GM21526 (cell line): Measurements from ENCODE around the gene LRRC75A.
"Not testable (repeated sequence)": the region's sequence is repeated elsewhere in the genome, so short reads cannot be mapped to it uniquely, and the experiment has no call there.

Source experiments
- ATAC-seq: cut with Tn5 transposase; IDR thresholded peaks from one replicate; pipeline ENCODE4 v1.9.1; 2021; ENCODE audit warnings: moderate library complexity; ENCODE audit not compliant: unreplicated experiment, low FRiP score

Gene LRRC75A

GRCh38 chr17:16455997-16456741 lies 35.8 kb downstream of the LRRC75A start:
- no peak for ATAC-seq

- ATAC-seq, result no peak
Measured at GRCh38 chr17:16453493-16453851, 38.5 kb downstream of the LRRC75A start.

GRCh38 chr17:16452268-16452667 lies 39.7 kb downstream of the LRRC75A start:
- ATAC-seq, result not testable (repeated sequence)

GRCh38 chr17:16450028-16450427 lies 42.0 kb downstream of the LRRC75A start:
- ATAC-seq, result no peak

GRCh38 chr17:16449121-16449570 lies 42.8 kb downstream of the LRRC75A start:
- no peak for ATAC-seq

GRCh38 chr17:16448490-16448889 lies 43.5 kb downstream of the LRRC75A start:
- ATAC-seq, result no peak

- no peak for ATAC-seq
Measured at GRCh38 chr17:16447676-16448075, 44.3 kb downstream of the LRRC75A start.

- no peak for ATAC-seq
Measured at GRCh38 chr17:16446338-16446983, 45.5 kb downstream of the LRRC75A start.

GRCh38 chr17:16444258-16444886 lies 47.6 kb downstream of the LRRC75A start:
- no peak for ATAC-seq

GRCh38 chr17:16443511-16444257 lies 48.3 kb downstream of the LRRC75A start:
- ATAC-seq, result no peak

- no peak for ATAC-seq
Measured at GRCh38 chr17:16442594-16443510, 49.1 kb downstream of the LRRC75A start.

- no peak for ATAC-seq
Measured at GRCh38 chr17:16442141-16442540, 49.9 kb downstream of the LRRC75A start.

- ATAC-seq, result no peak
Measured at GRCh38 chr17:16440901-16441629, 50.9 kb downstream of the LRRC75A start.

- not testable (repeated sequence) for ATAC-seq
Measured at GRCh38 chr17:16440354-16440753, 51.6 kb downstream of the LRRC75A start.

GRCh38 chr17:16439811-16440351 lies 52.1 kb downstream of the LRRC75A start:
- ATAC-seq, result no peak

GRCh38 chr17:16439303-16439791 lies 52.6 kb downstream of the LRRC75A start:
- ATAC-seq, result peak; percentile 9

GRCh38 chr17:16438557-16439302 lies 53.3 kb downstream of the LRRC75A start:
- peak; percentile 60 for ATAC-seq

GRCh38 chr17:16438173-16438556 lies 53.8 kb downstream of the LRRC75A start:
- ATAC-seq, result no peak
